ENCODE results near the gene LIMS3. TPM values are rescaled to one million over a fixed set of nuclear protein-coding genes. Genes with fewer than 3 reads are reported as not detected.
"Not testable (repeated sequence)": the region's sequence is repeated elsewhere in the genome, so short reads cannot be mapped to it uniquely, and the experiment has no call there.

LIMS3 gene
- total RNA-seq, 6 experiments from 2014 or later, result 0.22 to 1.0 (median 0.34) TPM; not detected in 2

GRCh38 chr2:109971710-109972109 is 73.2 kb downstream of the LIMS3 start:
- ATAC-seq; intact Hi-C loops (cut with DNase I); H3K4me1 ChIP-seq; H3K27ac ChIP-seq; H3K9me3 ChIP-seq; H3K4me3 ChIP-seq; H3K36me3 ChIP-seq; DNase-seq; H3K27me3 ChIP-seq: not testable (repeated sequence)
- WGBS (ENCODE audit: insufficient coverage, low coverage, low lambda C conversion rate, missing lambda C conversion rate), result no CpG with 5 or more reads among the region's 10 CpGs

Other genes starting within 250 kb of the LIMS3 start
- gene RGPD5, start 104.4 kb upstream of the LIMS3 start, total RNA-seq, result 10 to 100 TPM in 4 of 6 experiments, 1 to 10 TPM in 2; 7.1 to 25.9 (median 18.4) TPM
- gene MALL, start 217.1 kb downstream of the LIMS3 start, total RNA-seq, result 1 to 10 TPM; 1.1 to 3.1 (median 2.2) TPM

All from right lobe of liver (tissue), 6 donors.